NK-92 (cell line): ENCODE results near the gene MED25.

Experiments
- DNase-seq: peaks from one replicate; lab custom pipeline; 2025; ENCODE audit not compliant: unreplicated experiment; lab: John Stamatoyannopoulos, UW

The MED25 gene

DNA sequence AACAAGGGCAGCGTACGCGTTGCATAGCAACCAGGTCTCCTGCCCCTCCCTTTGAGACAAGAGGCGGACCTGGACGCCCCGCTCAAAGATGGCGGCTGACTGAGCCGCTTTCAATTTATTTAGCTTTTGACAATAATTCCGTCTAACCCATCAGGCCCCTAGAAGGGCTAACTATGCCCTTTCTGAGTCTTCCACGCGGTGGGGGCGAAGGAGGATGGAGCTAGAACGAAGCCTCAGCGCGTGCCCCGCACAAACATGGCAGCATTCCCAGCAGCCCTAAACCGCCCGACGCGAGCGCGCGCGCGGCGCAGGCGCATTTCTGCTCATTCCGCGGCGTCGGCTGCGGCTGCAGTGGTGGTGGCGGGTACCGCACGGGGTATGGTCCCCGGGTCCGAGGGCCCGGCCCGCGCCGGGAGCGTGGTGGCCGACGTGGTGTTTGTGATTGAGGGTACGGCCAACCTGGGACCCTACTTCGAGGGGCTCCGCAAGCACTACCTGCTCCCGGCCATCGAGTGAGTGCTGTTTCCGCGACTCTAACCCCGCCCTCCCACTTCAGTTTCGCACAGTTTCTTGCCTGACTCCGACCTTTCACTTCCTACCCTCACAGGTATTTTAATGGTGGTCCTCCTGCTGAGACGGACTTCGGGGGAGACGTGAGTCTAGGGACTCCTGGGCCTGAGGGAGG, at the start of gene MED25:
Gene MED25 (plus strand): TSS at position 326 of the 685 bp plus-strand sequence. CDS start 53 bp downstream, at position 379.
- DNase-seq: no peak

DNA sequence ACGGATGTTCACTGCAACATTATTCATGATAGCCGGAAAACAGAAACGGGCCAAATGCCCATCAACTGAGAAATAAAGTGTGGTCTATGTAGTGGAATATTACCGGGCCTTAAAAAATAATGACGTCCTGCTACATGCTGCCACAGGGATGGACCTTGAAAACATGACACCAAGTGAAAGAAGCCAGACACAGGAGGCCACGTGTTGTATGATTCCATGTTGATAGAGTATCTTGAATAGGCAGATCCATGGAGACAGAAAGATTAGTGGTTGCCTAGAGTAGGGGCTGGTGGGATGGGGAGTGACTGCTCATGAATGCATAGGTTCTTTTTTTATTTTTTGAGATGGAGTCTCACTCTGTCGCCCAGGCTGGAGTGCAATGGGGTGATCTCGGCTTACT, 47.6 kb upstream of the MED25 start:
- DNase-seq: no peak

DNA sequence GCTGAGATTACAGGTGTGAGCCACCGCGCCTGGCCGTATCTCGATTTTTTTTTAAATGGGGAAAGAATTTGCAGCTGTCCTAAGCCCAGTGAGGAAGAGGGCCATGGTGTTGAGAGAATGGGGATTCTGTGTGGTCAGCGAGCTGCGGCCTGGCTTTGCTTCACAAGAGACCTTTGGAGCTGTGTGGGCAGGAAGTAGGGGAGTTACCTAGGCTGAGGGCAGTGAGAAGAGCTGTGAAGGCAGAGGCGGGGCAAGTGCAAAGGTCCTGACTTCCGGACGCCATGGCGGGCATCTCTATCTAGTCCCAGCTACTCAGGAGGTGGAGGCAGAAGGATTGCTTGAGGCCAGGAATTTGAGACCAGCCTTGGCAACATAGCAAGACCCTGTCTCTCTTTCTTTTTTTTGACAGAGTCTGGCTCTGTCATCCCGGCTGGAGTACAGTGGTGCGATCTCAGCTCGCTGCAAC, 46.4 kb upstream of the MED25 start:
- DNase-seq: no peak

DNA sequence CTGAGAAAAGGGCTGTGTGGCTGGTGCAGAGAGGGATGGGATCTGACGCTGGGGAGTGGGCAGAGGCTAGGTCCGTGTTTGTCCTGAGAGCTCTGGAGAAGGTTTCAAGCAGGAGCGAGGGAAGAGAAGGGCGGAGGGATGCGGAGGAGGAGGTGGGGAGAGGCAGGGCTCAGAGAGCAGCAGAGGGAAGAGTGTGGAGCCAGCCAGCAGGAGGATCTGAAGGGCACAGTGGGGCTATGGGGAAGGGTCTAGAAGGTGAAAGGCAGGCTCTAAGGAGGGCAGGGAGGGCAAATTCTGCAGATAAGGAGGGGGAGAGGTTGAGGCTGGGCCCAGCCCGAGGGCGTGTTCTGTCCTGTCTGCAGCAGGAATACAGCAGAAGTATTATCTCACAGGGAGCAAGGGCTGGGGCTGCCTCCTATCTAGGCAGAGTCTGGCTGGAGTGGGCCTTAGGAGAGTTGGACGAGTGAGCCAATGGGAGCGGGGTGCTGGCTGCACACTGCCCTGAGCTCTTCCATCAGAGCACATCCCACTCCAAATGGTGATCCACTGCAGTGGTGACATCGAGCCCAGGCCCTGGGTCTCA, 45.1 kb upstream of the MED25 start:
- no peak for DNase-seq

DNA sequence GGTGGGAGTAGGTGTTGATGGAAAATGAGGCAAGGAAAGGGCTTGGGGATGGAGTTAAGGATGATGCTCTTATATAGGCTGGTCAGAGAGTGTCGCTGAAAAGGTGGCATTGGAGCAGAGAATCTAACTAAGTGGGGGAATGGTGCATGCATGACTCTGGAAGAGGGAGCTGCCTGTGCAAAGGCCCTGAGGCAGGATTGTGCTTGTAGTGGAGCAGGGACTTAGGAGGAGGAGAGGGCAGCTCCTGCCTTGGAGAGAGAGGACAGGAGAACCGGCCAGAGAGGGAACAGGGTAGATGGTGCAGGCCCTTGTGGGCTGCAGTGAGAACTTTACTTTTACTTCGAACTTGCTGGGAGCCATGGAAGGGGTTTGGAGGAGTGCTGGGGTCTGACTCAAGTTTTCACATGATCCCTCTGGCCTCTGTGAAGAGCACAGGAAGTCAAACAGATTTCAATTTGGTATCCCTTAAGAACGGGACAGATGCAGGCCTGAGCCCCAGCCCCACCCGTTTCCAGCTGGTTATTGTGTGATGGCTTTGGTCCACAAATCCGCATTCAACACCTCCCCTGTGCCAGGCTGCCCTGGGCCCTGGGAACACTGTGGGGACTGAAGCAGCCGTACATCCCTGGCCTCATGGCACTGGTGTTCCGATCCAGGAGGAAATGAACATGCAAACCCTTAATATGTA, 44.3 kb upstream of the MED25 start:
- no peak for DNase-seq

DNA sequence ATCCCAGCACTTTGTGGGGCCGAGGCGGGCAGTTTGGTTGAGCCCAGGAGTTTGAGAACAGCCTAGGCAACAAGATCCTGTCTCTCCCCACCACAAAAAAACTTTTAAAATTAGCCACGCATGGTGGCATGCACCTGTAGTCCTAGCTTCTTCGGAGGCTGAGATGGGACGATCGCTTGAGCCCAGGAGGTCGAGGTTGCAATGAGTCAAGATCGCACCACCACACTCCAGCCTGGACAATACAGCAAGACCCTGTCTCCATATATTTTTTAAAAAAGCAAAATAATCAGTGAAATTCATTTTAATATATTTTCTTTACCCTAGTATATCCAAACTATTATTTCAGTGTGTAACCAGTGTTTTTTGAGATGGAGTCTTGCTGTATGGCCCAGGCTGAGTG, 43.1 kb upstream of the MED25 start:
- DNase-seq: no peak

DNA sequence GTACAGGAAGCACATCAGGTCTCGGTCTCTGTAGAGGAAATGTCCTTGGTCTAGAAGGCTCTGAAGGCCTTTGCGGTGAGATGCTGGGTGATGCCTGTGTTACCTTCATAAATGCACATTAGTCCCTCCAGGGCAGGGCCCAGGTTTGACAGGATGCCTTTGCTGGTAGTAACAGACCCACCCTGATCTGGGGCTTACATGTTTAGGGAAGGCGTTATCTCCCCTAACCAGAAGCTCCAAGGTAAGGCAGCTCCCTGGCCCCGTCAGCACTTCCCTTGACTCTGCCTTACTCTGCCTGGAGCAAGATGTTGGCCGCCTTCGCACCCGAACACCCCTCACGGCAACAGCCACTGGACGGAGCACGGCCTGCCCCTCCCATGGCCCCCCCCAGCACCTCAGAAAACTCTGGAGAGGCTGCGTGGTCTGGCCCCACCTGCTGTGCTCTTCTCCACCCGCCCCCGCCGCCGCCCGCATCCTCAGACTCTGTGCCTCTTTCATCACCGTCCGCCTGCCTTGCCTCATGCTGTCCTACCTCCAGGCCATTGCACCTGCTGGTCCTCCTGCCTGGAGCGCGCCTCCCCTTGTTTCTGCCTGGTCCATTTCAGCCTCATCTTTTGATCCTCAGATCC, 42.2 kb upstream of the MED25 start:
- DNase-seq: no peak

DNA sequence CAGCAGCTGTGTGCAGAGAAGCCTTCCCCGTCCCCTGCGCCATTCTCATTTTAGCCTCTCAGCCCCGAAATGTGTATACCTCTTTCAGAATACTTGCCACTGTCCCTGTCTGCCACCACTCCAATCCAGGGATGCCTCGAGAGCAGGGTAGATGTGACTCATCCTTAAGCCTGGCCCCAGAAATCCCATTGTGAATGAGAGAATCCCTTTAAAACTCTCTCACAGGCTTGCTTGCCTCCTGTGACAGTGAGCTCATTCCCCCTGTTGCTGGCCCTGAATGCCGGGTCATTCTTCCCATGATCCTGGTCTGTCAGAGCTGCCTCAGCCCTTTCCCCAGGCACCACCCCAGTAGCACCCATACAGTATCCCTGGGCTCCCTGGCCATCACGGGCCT, 41.7 kb upstream of the MED25 start:
- no peak for DNase-seq

DNA sequence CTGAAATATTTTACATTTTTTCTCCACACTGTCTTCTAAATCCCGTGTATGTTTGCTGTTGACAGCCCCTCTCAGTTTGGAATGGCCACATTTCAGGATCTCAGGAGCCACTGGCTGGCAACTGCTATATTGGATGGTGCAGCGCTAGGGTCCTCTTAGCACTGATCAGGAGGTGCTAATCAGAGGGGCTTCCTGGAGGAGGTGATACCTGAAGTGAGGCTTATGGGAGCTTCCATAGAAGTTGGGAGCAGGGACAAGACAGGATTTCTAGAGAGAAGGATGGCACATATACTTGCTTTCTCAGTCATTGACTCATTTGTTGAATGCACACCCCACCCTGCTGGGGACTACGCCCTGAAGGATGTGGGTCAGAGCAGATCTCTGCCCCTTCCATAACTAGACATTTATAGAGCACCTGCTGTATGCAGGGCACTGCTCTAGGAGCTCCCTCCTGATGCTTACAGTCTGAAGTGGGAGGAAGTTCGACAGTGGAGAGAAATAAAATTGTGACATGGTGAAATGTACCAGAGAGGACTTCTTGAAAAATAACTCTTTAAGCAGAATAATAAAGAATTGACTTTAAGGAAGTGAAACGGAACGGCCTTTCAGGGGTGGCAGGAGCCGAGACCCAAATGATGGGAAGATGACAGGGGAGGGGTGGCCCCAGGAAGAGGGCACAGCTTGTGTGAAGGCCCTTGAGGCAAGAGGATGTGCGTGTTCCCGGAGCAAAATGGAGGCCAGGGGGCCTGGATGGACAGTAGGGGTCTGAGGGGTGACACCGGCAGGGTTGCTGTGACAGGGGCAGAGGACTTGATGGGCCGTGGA, 38.1 kb upstream of the MED25 start:
- DNase-seq: no peak

DNA sequence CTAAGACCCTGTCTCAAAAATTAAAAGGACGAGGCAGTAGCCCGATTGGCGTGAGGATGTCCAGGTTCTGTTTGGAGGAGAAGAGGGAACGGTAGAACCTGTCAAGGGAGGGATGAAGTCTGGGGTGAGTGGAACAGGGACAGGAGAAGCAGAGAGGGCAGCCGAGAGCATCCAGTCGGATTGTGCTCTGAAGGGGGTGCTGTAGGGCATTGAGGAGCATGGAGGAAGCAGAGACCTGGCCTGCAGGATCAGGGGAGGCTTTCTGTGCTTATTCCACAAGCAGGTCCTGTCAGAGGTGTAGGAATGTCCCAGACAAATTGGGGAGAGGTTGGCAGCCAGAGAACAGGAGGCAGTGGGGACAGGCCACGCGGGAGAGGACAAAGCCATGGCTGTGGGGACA, 37.2 kb upstream of the MED25 start:
- no peak for DNase-seq

DNA sequence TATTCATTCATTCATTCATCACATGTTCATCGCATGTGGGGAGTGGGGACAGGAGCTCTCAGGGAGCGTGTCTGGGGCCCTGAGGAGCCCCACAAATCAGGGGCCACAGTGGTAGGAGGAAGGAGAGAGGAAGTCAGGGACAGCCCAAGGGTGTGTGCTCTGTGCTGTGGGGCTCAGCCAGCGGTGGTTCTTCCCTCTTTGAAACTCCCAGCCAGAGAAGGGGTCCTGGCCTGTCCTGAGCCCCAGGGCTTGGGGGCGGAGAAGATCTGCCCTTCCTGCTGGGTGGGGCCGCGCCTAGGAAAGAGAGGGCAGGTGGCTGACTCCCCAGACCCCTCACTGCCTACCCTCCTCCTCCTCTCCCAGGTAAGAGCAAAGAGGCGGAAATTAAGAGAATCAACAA, 36.7 kb upstream of the MED25 start:
- no peak for DNase-seq

DNA sequence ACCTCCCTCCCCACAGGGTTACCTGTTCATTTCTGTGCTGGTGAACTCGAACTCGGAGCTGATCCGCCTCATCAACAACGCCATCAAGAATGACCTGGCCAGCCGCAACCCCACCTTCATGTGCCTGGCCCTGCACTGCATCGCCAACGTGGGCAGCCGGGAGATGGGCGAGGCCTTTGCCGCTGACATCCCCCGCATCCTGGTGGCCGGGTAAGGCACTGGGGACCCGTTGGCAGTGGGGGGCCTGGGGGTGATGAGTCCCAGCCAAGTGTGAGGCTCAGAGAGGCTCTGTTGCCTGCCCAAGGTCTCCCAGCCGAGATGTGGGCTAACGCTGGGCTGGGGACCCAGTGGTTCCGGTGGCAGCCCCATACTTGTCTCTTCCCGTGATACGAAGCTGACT, 35.6 kb upstream of the MED25 start:
- DNase-seq: no peak

DNA sequence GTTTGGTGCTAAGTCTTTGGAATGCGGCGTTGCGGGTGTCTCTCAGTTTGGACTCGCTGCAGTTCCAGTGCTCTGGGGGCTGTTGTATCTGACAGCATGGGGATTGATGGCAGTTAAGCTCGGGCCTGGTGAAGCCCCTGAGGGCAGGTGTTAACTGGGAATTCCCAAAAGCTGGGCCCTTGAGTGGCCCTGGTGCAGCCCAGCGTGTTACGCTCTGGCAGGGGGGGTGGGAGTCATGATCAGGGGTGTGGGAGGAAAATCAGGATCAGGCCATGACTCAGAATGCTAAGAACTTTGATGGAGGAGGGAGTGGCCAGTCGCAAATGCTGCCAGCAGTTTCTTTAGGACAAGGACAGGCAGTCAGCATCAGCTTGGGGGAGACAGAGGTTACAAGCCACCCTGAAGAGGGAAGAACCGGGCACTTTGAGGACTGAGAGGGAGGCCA, 31.7 kb upstream of the MED25 start:
- no peak for DNase-seq

DNA sequence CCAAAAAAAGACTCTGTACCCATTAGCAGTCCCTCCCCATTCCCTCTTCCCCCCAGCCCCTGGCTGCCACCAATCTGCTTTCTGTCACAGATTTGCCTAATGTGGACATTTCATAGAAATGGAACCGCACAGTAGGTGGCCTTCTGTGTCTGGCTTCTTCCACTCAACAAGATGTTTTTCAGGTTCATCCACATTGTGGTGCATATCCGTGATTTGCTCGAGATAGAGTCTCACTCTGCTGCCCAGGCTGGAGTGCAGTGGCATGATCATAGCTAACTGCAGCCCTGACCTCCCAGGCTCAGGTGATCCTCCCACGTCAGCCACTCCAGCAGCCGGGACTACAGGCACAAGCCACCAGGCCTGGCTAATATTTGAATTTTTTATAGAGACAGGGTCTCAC, 30.3 kb upstream of the MED25 start:
- no peak for DNase-seq

DNA sequence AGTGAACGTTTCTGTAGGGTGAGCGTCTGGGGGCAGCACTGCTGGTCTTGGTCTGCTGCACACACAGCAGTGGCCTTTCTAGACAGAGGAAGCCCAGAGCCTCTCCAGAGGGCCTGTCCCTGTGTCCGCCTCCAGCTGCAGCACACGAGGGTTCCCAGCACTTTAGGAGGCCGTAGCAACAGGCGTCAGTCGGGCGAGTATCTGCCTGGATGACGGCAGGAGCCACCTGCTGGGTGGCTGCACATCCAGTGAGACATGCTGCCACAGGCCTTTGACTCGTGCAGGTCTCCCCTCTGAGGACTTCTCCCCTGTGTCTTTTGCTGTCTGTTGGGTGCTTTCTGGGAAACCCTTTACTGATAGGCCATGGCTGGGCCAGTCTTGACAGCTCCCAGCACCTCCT, 29.2 kb upstream of the MED25 start:
- no peak for DNase-seq

DNA sequence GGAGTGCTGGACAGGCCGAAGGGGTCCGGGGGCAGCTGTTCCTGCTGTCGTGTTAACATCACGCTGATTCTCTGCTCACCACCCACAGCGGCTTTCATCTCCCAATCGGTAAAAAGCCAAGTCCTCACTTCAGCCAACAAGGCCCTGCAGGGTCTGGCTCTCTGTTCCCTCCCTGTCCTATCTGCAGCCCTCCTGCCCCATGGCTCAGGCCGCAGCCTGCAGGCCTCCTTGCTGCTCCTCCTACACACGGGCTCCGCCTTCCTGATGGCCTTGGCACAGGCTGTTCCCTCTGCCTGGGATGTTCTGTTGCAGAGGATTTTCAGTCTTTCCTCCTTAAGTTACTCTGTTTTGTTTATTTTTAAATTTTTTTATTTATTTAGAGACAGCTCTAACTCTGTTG, 27.2 kb upstream of the MED25 start:
- no peak for DNase-seq

DNA sequence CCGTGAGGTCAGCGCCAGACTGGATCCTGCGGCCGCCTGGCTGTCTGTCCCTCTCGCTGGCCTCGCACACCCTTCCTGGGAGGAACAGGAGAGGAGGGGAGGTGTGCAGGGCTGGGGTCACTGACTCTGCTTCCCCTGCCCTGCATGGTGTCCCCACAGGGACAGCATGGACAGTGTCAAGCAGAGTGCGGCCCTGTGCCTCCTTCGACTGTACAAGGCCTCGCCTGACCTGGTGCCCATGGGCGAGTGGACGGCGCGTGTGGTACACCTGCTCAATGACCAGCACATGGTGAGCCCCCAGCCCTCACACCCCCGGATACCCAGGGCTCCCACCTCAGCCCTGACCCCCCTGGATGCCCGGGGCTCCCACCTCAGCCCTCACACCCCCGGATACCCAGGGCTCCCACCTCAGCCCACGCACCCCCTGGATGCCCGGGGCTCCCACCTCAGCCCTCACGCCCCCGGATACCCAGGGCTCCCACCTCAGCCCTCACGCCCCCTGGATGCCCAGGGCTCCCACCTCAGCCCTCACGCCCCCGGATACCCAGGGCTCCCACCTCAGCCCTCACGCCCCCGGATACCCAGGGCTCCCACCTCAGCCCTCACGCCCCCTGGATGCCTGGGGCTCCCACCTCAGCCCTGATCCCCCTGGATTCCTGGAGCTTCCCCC, 26.2 kb upstream of the MED25 start:
- no peak for DNase-seq

DNA sequence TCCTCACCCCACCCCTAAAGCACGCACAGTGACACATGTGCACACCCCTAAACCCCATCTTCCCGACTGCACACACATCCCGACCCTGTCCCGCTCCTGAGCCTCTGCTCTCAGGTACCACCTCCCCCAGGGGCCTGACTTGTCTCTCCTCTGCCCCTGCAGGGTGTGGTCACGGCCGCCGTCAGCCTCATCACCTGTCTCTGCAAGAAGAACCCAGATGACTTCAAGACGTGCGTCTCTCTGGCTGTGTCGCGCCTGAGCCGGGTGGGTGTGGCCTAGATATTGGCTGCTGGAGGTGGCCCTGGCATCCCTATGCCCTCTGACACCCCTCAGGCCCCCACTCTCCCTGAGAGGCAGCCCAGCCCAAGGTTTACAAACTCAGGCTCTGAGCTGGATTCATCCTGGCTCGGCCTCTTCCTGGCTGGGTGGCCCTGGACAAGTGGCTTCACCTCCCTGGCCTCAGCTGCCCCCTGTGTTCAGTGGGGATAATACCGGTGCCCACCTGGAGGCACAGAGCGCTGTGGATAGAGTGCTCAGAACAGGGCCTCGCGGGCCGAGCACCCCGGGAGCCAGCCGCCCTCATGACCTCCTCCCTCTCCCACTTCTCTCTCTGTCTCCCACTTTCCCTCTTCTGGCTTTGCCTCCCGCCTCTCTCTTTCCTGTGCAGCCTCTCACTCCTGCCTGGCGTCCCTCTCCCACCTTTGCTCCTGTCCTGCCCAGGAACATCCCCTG, 25.1 kb upstream of the MED25 start:
- no peak for DNase-seq

DNA sequence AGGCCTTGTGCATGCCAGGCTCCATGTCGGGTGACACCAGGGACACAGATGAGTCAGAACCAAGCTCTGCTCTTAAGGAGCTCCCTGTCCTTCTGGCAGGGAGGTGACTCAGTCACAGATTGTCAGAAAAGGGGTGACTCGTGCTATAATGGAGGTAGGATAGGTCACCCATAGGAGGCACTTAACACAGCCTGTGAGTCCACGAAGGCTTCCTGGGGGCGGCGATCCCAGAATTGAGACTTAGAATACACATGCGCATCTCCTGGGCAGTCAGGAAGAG, 24.6 kb upstream of the MED25 start:
- DNase-seq: no peak

DNA sequence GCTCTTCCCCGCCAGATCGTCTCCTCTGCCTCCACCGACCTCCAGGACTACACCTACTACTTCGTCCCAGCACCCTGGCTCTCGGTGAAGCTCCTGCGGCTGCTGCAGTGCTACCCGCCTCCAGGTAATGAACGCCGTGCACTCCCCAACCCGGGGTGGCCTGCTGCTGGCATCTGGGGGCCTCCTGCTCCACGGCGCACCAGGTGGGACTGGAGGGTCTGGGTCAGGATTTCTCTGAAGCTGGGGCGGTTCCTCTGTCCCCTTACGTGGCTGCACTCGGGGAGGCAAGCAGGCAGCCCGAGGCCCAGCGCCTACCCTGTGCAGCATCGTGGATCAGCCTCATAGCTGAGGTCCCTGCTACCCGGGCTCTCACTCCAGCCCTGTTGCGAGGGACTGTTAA, 22.5 kb upstream of the MED25 start:
- DNase-seq: no peak
